Colonic mucosa (tissue), 4 donors: ENCODE measurements around the gene RTF2. TPM values are rescaled to one million over a fixed set of nuclear protein-coding genes. Genes with fewer than 3 reads are reported as not detected.

ENCODE experiments used
- DNase-seq: peaks from one replicate; pipeline ENCODE4 v3.0.0-alpha.2; 2020
- H3K27ac ChIP-seq: fragments of 200-600 bp; one replicate; pipeline ENCODE4 v1.8.0; 2021
- H3K27me3 ChIP-seq: fragments of 200-600 bp; one replicate; pipeline ENCODE4 v1.8.0; 2021
- H3K36me3 ChIP-seq: fragments of 200-600 bp; one replicate; pipeline ENCODE4 v1.8.0; 2021
- H3K4me1 ChIP-seq: fragments of 200-600 bp; one replicate; pipeline ENCODE4 v1.8.0; 2021; ENCODE audit warnings: mild to moderate bottlenecking
- H3K4me3 ChIP-seq: fragments of 200-600 bp; one replicate; pipeline ENCODE4 v1.8.0; 2021
- H3K9ac ChIP-seq, 2 donors: one replicate each; pipeline ENCODE4 v1.7.0; 2013; ENCODE audit warnings: control low read depth in 2 of 2, low read depth in 2 of 2, low read length in 2 of 2
- H3K9me3 ChIP-seq: fragments of 200-600 bp; one replicate; pipeline ENCODE4 v1.8.0; 2021
- intact Hi-C: fragments of 100-400 bp; cut with DNase I; formaldehyde crosslinking; loops from one replicate; pipeline ENCODE4 v1.14.1; 2022
- total RNA-seq, 2 donors: library from RNA; stranded (reverse); fragmentation: NEBNext Ultra II Directional in 1 of 2; extraction: Animal tissue kit (Norgen Biotek cat#: 25700) in 1 of 2; gene quantifications; one replicate each; pipeline ENCODE4 v1.2.1, GENCODE V29; 2021
- TF ChIP-seq, protein P1 (sequence below): fragments of 200-600 bp; IDR thresholded peaks from one replicate; pipeline ENCODE4 v1.8.0; 2022; ENCODE audit warnings: antibody characterized with exemption, mild to moderate bottlenecking
- donor health status: healthy.
- donor health status: DM: no; HTN: no; CAD: no.
- donor health status: DM: no; HTN: no; CAD: no.

The RTF2 gene
- total RNA-seq, 2 donors from 2014 or later = 67.3 to 80.8 TPM

DNA sequence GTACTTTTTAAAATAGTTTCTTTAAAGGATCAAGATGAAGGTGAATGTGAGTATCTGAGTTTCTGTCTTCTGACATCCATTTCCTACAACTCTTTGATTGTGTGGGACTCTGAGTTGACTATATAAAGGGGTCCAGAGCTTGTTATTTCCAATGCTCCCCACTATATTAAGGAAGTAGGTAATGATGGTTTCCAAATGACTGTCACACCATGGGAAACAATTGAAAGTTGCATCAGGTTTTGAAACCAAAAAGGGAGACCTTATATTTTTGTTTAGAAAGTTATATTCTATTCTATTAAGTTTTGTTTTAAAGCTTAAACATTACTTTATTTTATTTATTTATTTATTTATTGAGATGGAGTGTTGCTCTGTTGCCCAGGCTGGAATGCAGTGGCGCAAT is 45.2 kb upstream of the RTF2 start:
- H3K4me1 ChIP-seq = no peaks in the 10 kb centered on the region
- no peak overlapping the region for H3K4me3 ChIP-seq
- no peaks in the 10 kb centered on the region for H3K36me3 ChIP-seq
- TF ChIP-seq, protein P1, sequence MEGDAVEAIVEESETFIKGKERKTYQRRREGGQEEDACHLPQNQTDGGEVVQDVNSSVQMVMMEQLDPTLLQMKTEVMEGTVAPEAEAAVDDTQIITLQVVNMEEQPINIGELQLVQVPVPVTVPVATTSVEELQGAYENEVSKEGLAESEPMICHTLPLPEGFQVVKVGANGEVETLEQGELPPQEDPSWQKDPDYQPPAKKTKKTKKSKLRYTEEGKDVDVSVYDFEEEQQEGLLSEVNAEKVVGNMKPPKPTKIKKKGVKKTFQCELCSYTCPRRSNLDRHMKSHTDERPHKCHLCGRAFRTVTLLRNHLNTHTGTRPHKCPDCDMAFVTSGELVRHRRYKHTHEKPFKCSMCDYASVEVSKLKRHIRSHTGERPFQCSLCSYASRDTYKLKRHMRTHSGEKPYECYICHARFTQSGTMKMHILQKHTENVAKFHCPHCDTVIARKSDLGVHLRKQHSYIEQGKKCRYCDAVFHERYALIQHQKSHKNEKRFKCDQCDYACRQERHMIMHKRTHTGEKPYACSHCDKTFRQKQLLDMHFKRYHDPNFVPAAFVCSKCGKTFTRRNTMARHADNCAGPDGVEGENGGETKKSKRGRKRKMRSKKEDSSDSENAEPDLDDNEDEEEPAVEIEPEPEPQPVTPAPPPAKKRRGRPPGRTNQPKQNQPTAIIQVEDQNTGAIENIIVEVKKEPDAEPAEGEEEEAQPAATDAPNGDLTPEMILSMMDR = no peak
- intact Hi-C loops = no loop called here
- H3K9me3 ChIP-seq = no peaks in the 10 kb centered on the region
- no peak for DNase-seq
- no peak overlapping the region for H3K27ac ChIP-seq
- H3K27me3 ChIP-seq = no peaks in the 10 kb centered on the region
- H3K9ac ChIP-seq = no peak overlapping the region

DNA sequence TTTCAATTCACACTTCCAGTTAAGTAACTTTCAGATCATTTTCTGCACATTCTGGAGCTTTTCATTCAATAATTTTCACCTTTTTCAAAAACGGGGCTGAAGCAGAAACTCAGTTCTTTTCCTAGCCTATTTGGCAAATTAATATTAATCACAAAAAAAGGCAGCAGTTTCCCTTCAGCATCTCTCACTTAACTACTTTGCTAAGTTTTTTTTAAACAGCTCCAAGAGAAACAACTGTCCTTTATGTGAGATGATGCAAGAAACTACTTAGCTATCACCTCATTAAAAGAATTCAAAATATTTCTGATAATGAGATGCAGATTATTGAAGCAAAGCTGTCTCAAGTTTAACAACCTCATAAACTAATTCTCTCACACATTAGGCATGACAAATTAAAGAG is 44.5 kb upstream of the RTF2 start:
- DNase-seq = no peak
- Histone ChIP-seq H3K9ac (no peak overlapping the region), H3K27ac (no peak overlapping the region), H3K4me1 (no peaks in the 10 kb centered on the region), H3K36me3 (no peaks in the 10 kb centered on the region), H3K27me3 (no peaks in the 10 kb centered on the region), H3K4me3 (no peak overlapping the region), H3K9me3 (no peaks in the 10 kb centered on the region)
- intact Hi-C loops = no loop called here
- TF ChIP-seq, protein P1 = no peak

DNA sequence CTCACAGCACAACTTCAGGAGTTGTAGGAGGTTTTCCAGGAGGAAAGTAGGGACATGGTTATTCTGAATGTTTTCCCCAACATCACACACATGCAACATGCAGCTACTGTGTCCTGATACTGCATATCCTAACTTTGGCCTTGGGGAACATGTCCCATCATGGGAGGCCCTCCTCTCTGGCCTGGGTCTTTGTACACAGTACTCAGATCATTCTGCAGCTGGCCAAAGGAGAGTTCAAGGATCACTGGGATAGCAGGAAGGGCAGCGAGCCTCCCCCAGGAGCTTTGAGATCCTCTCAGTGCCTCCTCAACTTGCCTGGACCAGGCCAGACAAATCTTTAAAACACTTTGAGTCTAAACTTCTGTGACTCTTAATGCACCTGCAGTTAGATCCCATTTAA is 43.5 kb upstream of the RTF2 start:
- no peak for DNase-seq
- TF ChIP-seq, protein P1 = no peak
- Histone ChIP-seq H3K36me3 (no peaks in the 10 kb centered on the region), H3K27me3 (no peaks in the 10 kb centered on the region), H3K9me3 (no peaks in the 10 kb centered on the region), H3K9ac (no peak overlapping the region), H3K4me1 (no peaks in the 10 kb centered on the region), H3K4me3 (no peak overlapping the region), H3K27ac (no peak overlapping the region)
- intact Hi-C loops = no loop called here

DNA sequence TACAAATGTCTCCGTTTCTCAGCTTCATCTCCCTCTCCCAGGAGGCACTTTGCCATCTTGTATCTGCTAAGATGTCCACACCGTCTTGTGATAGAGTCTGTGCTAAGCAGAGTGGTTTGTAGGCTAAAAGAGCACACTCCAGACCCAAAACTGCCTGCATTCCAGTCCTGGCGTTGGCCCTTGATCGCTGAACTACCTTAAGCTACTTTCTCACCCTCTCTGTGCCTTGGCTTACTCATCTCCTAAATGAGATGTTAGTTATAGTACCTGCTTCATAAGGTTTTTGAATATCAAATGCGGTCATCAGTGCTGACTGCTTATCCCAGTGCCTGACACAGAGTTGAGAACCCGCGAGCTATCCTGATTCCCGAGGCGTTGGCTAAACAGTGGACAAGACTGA is 42.4 kb upstream of the RTF2 start:
- no peak overlapping the region for H3K27ac ChIP-seq
- no peaks in the 10 kb centered on the region for H3K27me3 ChIP-seq
- no peaks in the 10 kb centered on the region for H3K9me3 ChIP-seq
- no peak overlapping the region for H3K9ac ChIP-seq
- no peak overlapping the region for H3K4me3 ChIP-seq
- H3K4me1 ChIP-seq = no peaks in the 10 kb centered on the region
- DNase-seq = no peak
- TF ChIP-seq, protein P1 = no peak
- H3K36me3 ChIP-seq = no peaks in the 10 kb centered on the region
- intact Hi-C loops = no loop called here

DNA sequence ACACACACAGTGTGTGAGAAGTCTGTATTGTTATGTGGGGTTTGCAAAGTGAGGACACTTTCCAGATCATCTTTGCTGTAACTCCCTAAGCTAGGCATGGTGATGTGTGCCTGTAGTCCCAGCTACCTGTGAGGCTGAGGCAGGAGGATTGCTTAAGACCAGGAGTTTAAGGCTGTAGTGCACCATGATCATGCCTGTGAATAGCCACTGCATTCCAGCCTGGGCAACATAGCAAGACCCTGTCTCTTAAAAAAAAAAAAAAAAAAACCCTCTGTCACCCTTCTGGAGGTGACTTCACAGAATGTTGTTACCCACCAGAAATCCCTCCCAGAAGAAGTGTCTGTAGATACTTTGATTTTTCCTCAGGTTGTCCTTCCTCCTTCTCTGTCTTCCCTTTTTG is 41.5 kb upstream of the RTF2 start:
- intact Hi-C loops = no loop called here
- H3K27ac ChIP-seq = no peak overlapping the region
- no peaks in the 10 kb centered on the region for H3K36me3 ChIP-seq
- H3K9me3 ChIP-seq = no peaks in the 10 kb centered on the region
- no peaks in the 10 kb centered on the region for H3K4me1 ChIP-seq
- no peak overlapping the region for H3K9ac ChIP-seq
- DNase-seq = no peak
- H3K4me3 ChIP-seq = no peak overlapping the region
- TF ChIP-seq, protein P1 = no peak
- H3K27me3 ChIP-seq = no peaks in the 10 kb centered on the region

DNA sequence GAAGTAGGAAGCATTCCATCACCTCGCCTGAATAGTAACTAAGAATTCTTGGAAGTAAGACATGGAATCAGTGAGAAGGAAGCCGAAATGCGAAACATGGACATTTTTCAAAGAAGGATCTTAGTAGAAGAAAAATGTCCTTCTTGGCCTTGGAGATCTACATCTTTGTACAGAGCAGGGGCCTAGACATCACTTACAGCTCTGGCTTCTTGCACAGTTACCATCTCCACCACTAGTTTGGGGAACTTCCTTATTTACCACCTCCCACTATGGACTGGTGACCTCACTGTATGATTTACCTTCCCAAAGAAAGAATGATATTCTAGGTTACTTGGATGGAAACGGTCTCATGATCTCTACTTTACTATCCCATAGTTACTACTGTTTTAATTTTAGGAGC is 40.6 kb upstream of the RTF2 start:
- no peak overlapping the region for H3K4me3 ChIP-seq
- no peaks in the 10 kb centered on the region for H3K9me3 ChIP-seq
- H3K27ac ChIP-seq = no peak overlapping the region
- intact Hi-C loops = no loop called here
- TF ChIP-seq, protein P1 = no peak
- H3K4me1 ChIP-seq = no peaks in the 10 kb centered on the region
- no peak overlapping the region for H3K9ac ChIP-seq
- DNase-seq = no peak
- no peaks in the 10 kb centered on the region for H3K27me3 ChIP-seq
- no peaks in the 10 kb centered on the region for H3K36me3 ChIP-seq
